ENCODE data around the gene CLASP1. TPM values are rescaled to one million over a fixed set of nuclear protein-coding genes. Genes with fewer than 3 reads are reported as not detected.

The CLASP1 gene
- total RNA-seq, 6 experiments from 2014 or later: 38.2 to 49.0 (median 41.1) TPM

DNA sequence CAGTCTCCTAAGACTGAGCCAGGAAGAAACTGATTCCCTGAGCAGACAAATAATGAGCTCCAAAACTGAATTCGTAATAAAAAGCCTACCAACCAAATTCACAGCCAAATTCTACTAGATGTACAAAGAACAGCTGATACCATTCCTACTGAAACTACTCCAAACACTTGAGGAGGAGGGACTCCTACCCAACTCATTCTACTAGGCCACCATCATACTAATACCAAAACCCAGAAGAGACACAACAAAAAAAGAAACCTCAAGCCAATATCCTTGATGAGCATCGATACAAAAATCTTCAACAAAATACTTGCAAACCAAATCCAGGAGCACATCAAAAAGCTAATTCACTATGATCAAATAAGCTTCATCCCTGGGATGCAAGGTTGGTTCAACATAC lies 98.6 kb downstream of the CLASP1 start:
- Mint-ChIP-seq H3K4me1 (ENCODE audit: low read depth) (peaks cover 7% of the 10 kb centered on the region; the same call in 1 of the 2 replicates), H3K36me3 (ENCODE audit: low read depth) (peaks cover 31% of the 10 kb centered on the region), H3K27ac (no peak overlapping the region), H3K9me3 (peaks cover 8% of the 10 kb centered on the region), H3K4me3 (no peak overlapping the region), H3K27me3 (ENCODE audit: insufficient read depth) (peaks cover 1% of the 10 kb centered on the region; the same call in 1 of the 2 replicates)
- TF ChIP-seq, protein P1, sequence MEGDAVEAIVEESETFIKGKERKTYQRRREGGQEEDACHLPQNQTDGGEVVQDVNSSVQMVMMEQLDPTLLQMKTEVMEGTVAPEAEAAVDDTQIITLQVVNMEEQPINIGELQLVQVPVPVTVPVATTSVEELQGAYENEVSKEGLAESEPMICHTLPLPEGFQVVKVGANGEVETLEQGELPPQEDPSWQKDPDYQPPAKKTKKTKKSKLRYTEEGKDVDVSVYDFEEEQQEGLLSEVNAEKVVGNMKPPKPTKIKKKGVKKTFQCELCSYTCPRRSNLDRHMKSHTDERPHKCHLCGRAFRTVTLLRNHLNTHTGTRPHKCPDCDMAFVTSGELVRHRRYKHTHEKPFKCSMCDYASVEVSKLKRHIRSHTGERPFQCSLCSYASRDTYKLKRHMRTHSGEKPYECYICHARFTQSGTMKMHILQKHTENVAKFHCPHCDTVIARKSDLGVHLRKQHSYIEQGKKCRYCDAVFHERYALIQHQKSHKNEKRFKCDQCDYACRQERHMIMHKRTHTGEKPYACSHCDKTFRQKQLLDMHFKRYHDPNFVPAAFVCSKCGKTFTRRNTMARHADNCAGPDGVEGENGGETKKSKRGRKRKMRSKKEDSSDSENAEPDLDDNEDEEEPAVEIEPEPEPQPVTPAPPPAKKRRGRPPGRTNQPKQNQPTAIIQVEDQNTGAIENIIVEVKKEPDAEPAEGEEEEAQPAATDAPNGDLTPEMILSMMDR (IDR thresholded peaks at IDR 0.05): no peak
- no peak for DNase-seq

DNA sequence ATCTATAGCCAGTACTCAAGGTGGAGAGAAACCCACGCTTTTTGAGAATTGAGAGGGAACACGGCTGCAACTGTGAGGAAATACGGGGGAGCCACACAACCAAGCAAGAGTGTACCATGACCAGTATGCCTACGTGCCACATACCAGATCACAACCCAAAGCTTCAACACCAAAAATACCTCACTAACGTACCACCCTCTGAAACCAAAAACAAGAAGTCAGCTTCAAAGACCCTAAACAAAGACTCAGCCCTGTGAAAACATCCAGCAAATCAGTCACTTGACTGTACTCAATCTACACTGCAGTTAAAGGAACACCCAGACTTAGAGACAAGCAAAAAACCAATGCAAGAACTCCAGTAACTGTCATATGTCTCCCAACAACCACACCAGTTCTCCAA lies 101.6 kb downstream of the CLASP1 start:
- Mint-ChIP-seq H3K27me3 (ENCODE audit: insufficient read depth) (no peaks in the 10 kb centered on the region), H3K27ac (no peak overlapping the region), H3K9me3 (peaks cover 8% of the 10 kb centered on the region), H3K4me1 (ENCODE audit: low read depth) (peaks cover 7% of the 10 kb centered on the region; the same call in 1 of the 2 replicates), H3K4me3 (no peak overlapping the region), H3K36me3 (ENCODE audit: low read depth) (peaks cover 27% of the 10 kb centered on the region)
- TF ChIP-seq, protein P1 (IDR thresholded peaks at IDR 0.05): no peak
- DNase-seq: no peak

DNA sequence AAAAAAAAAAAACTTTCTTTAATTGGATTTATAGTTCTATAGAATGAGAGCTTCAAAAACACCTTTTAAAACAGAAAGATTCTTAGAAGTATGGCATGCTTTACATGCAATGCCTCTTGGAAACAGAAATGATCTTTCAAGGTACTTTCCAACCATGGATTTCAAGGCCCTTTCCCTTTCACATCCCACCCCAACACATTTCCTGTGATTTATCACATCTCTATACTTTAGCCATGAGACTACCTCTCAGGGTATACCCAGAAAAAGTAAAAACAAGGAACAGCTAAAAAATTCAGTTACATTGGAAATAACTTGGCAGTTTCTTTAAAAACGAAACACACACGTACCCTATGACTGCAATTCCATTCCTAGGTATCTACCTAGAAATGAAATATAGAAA lies 103.3 kb downstream of the CLASP1 start:
- no peak overlapping the region for H3K27ac Mint-ChIP-seq
- peaks cover 8% of the 10 kb centered on the region for H3K9me3 Mint-ChIP-seq
- H3K36me3 Mint-ChIP-seq (ENCODE audit: low read depth): peaks cover 27% of the 10 kb centered on the region
- TF ChIP-seq, protein P1 (IDR thresholded peaks at IDR 0.05): no peak
- H3K27me3 Mint-ChIP-seq (ENCODE audit: insufficient read depth): no peaks in the 10 kb centered on the region
- no peak overlapping the region for H3K4me3 Mint-ChIP-seq
- H3K4me1 Mint-ChIP-seq (ENCODE audit: low read depth): no peaks in the 10 kb centered on the region
- DNase-seq: no peak

DNA sequence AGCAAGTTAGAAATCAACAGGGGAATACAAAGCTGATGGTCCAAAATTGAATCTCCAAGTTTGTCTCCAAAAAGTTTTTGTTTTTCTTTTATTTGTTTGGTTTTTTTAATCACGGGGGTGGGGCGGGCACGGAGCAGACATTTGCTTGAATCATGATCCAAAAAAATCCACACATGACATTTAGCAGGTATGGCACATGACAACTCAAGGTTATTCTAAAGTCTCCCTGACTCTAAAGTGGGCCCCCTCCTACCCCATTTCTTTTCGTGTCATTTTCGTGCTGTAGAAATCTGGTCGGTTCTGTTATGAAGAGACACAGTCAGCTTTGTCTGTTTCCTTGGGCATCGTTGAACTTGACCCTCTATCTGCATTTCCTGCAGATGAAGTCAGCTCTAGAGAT lies 104.0 kb downstream of the CLASP1 start:
- no peak overlapping the region for H3K27ac Mint-ChIP-seq

DNA sequence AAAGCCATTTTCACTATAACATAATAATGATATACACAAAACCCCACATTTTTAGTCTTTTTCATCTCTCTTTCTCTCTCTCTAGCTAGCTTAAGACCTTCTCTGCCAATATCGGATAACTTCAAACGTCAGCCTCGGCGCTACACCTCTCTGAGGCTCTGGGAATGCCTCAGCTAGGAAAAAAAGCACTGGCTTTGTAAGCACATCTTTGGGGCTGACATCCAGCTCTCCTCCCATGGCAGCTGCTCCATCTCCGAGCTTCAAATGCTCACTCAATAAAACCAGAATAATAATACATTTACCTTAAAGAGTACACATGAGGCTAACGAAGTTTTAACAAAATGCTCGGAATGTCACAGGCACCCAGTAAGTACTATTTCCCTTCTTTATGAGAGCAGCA lies 107.8 kb downstream of the CLASP1 start:
- Mint-ChIP-seq H3K27me3 (ENCODE audit: insufficient read depth) (no peaks in the 10 kb centered on the region), H3K4me1 (ENCODE audit: low read depth) (peaks cover 19% of the 10 kb centered on the region), H3K36me3 (ENCODE audit: low read depth) (no peaks in the 10 kb centered on the region), H3K27ac (no peak overlapping the region), H3K4me3 (no peak overlapping the region), H3K9me3 (no peaks in the 10 kb centered on the region)
- no peak for DNase-seq
- TF ChIP-seq, protein P1 (IDR thresholded peaks at IDR 0.05): no peak

More for the DNA sequence above, 104.0 kb downstream of the CLASP1 start:
- Mint-ChIP-seq H3K4me1 (ENCODE audit: low read depth) (peaks cover 2% of the 10 kb centered on the region), H3K9me3 (peaks cover 8% of the 10 kb centered on the region), H3K36me3 (ENCODE audit: low read depth) (peaks cover 20% of the 10 kb centered on the region), H3K4me3 (no peak overlapping the region), H3K27me3 (ENCODE audit: insufficient read depth) (no peaks in the 10 kb centered on the region)
- TF ChIP-seq, protein P1 (IDR thresholded peaks at IDR 0.05): no peak
- no peak for DNase-seq

Measured in HFFc6 (cell line).